ENCODE results near the gene ZKSCAN3.
"Not testable (repeated sequence)": the region's sequence is repeated elsewhere in the genome, so short reads cannot be mapped to it uniquely, and the experiment has no call there.

ZKSCAN3 gene

DNA sequence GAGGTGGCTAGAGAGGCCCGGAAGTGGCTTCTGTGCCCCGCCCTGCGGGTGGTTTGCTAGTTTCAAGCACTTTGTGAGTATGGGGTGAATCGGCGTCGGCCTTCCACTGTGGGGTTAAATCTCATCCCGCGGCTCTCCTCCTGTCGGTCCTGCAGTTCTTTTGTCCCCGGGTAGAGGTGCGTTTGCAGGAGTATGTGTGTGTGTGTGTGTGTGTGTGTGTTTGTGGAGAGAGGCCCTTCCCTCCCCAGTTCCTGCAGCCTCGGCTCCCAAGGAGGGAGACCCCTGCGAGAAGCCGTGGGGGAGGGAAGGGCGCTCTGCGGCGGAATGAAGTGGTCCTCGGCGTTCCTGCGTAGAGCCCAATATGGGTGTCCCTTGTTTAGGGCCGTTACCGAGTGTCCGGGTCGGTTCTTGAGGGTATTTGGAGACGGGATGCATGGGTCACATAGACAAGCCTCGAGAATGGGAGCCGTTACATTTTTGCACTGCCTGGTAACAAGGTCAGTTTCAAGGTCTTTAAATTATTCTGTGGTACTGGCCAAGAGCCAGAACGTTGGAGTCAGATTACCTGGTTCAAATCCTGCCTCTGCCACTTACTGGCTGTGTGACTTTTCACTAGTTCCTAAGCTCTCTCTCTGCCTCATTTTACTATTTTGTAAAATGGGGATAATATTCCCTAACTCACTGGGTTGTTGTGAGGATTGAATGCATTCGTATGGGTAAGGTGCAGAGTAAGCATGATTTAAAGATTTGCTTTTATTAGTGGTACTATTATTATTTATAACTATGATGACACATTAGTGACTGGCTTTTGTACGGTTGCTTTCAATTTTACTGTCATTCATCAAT is at the start of gene ZKSCAN3:
TSS of gene ZKSCAN3 (plus strand) at position 56 of the 846 bp plus-strand sequence. CDS start 9,640 bp downstream, outside the sequence.
- peak; percentile 97 for DNase-seq

DNA sequence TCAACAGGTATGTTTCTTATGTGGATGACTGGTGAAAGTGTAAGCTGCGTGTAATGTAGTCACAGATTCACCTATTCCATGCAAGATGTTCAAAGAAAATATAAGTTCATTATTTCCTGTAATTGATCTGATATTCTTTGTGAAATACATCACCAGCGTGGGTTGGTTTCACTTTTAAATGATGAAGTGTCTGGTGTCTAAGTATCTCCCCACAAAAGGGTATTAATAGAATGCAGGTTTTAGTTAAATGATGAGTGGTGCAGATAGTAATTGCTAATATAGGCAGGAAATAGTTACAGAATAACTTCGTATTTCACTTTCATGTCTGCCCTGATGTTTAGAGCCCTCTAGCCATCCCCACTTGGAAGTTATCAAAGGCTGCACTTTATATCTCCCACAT is 46.2 kb upstream of the ZKSCAN3 start:
- DNase-seq, result no peak

DNA sequence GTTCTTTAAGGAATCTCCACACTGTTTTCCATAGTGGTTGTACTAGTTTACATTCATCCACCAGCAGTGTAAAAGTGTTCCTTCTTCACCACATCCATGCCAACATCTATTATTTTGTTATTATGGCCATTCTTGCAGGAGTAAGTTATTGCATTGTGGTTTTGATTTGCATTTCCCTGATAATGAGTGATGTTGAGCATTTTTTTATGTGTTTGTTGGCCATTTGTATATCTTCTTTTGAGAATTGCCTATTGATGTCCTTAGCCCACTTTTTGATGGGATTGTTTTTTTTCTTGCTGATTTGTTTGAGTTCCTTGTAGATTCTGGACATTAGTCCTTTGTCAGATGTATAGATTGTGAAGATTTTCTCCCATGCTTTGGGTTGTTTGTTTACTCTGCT is 43.4 kb upstream of the ZKSCAN3 start:
- not testable (repeated sequence) for DNase-seq

DNA sequence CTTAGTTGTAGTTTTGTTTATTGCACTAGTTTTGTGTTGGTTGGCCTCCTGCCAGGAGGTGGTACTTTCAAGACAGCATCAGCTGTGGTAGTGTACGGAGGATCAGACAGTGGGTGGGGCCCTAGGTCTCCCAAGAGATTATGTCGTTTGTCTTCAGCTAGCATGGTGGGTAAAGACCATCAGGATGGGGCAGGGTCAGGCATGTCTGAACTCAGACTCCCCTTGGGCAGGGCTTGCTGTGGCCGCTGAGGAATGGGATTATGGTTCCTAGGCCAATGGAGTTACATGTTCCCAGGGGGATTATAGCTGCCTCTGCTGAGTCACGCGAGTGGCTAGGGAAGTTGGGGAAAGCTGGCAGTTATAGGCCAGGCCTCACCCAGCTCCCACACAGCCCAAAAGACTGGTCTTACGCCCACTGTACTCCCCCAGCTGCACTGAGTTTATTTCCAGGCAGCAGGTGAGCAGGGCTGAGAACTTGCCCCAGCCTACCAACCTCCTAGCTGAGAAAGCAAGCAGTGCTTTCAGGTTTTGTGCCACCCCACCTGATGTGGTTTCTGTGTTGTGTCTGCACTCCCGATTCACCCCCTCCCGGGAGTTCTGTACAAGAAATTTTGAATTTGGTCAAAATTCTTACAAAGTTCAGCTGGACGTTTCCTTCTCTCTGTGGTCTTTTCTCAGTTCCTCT is 38.5 kb upstream of the ZKSCAN3 start:
- no peak for DNase-seq

DNA sequence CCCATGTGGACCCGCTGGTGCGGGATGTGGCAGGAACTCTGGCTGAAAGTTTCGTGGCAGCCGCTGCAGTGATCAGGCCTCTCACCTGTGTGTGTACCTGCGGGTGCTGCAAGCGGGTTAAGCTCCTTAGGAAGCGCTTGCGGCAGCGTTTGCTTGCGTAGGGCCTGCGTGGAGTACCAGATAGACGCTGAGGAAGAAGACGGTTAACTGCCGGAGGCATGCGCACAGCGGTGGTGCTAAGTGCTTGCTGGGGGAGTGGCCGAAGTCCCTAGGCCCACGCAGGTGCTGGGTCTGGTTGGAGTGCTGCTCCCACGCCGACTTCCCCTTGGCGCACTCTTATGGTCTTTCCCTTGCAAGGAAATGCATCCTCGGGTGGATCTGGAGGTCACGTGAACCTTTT is 36.8 kb upstream of the ZKSCAN3 start:
- DNase-seq, result no peak

DNA sequence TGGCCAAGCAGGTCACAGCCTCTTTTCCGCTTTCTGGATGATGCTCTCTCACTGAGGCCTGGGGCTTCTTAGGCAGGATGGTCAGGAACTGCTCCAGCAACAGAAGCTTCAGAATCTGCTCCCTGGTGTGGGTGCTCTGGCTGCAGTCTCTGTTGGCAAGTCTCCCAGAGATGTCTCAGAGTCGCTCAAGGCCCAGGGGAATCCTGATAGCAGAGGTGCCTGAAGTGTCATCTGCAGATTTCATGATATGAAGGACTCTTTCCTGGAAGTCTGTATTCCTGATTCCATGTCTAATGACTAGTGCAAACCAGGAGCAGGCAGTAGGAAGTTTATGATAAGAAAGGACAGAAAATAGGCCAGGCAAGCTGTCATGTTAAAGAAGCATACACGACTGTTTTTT is 34.1 kb upstream of the ZKSCAN3 start:
- peak; percentile 39 for DNase-seq

DNA sequence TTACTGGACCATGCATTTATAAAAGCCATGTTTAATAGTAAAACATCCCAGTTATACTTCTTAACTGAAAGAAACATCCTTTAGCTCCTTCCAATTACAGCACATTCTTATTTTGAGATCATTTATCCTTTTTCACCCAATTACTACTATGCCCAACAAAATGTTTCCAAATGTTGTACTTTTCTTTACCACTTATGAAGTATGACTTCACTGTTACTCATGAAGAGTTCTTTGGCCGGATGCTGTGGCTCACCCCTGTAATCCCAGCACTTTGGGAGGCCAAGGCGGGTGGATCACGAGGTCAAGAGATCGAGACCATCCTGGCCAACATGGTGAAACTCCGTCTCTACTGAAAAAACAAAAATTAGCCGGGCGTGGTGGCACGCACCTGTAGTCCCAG is 31.9 kb upstream of the ZKSCAN3 start:
- not testable (repeated sequence) for DNase-seq

DNA sequence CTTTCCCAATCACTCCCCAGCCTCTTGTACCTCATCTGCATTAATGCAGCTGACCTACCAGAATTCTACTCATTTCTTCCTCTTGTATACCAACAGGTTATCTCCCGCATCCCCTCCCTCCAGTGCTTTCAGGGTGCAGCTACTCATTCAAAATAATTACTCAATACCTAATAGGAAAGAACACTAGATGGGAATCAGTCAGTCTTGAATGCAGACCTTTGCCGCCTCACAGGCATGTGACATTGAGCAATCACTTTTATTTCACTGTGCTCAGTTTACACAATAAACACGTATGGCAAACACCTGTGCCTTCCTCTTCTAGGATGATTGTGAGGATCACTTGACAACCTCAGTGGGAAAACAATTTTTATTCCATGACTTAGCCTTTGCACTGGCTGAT is 27.1 kb upstream of the ZKSCAN3 start:
- DNase-seq, result no peak

DNA sequence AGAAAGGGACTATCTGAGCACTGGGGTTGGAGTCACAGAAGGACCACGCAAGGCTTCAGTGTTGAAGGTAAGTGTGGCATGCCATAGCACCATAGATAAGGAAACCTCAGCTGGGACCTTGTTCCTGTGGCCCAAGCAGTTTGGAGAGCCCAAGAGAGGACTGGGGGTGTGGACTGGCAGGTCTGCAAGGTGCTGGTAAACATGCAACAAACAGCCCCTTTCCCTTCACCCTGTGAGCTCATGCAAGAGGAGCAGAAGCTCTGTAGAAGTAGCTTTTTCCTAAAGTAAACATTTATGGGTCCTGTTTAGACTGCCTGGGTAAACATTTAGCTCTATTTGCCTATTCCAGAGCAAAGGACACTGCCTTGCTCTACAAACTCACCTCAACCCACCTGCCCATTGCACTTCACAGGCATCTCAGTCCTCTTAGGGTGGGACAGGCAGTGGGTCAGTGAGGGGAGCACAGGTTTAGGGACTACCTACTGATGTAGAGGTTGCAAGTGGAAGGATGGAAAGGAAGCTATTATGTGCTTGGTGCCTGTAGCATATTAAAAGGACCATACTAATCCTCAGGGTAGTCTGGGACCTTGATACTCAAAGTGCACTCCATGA is 25.8 kb upstream of the ZKSCAN3 start:
- no peak for DNase-seq

DNA sequence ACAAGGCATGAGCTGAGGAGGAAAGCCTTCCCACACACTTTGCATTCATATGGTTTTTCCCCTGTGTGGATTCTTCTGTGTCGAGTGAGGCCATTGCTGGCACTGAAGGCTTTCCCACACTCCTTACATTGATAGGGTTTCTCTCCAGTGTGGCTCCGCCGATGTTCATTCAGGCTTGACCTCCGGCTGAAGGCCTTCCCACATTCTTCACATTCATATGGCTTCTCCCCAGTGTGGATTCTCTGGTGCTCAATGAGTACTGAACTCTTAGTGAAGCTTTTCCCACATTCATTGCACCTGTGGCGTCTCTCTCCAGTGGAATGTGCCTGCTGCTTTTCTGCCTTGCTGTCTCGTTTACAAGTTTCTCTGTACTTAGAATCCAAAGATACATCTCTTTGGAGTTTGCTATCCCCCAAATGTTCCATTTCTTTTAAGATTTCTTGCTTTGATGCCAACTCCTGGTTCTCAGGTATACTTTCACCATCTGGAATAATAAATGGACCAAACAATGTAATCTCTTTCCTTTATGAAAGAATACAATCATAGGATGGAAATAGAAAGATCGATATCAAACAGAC is 23.3 kb upstream of the ZKSCAN3 start:
- DNase-seq, result no peak

DNA sequence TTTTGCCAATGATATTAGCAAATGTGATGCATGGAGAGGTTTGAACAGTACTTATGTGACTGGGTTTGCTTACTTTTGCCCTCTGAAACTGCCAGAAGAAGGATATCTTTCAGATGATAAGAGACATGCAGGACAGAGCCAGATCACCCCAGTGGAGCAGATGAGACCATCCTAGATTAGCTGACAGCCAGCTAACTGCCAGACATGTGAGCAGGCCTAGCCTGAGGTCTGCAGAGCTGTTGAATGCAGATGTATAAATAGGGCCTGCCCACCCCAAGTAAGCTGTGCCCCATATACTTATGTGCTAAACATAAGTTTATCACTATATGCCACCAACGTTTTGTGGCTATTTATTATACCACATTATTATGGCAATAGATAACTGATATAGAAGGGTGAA is 19.7 kb upstream of the ZKSCAN3 start:
- peak; percentile 68 for DNase-seq

DNA sequence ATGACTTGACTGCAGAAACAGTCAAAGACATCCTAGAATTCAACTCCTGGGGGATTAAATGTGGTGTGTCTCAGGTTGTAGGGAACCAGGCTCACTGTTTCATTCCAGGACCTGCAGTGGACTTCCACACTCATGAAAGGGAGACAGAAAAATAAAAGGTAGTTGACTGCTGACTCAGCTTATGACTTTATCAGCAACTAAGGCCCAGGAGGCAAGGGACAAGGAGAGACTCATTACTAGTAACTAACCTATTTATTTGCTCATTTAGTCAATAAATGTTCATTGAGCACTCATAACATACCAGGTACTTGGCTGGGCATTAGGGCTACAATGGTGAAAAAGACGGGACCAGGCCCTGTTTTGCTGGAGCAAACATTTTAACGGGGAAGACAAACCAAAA is 16.7 kb upstream of the ZKSCAN3 start:
- no peak for DNase-seq

DNA sequence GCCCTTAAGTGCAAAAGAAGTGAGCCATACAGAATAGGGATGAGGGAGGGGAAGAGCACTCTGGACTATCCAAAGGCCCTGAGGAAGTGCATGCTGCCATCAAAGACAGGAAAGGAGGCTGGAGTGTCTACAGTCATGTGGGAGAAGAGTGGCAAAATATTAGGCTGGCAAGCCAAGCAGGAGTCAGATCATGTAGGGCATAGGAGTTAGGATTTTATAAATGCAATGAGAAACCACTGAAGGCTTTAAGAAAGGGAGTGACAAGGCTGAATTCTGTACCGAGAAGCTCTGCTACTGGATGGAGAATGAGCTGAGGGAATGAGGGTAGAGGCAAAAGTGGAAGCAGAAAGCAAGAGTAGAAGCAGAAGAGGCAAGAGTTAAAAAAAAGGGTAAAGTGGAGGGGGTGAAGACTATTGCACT is 16.1 kb upstream of the ZKSCAN3 start:
- DNase-seq, result no peak

DNA sequence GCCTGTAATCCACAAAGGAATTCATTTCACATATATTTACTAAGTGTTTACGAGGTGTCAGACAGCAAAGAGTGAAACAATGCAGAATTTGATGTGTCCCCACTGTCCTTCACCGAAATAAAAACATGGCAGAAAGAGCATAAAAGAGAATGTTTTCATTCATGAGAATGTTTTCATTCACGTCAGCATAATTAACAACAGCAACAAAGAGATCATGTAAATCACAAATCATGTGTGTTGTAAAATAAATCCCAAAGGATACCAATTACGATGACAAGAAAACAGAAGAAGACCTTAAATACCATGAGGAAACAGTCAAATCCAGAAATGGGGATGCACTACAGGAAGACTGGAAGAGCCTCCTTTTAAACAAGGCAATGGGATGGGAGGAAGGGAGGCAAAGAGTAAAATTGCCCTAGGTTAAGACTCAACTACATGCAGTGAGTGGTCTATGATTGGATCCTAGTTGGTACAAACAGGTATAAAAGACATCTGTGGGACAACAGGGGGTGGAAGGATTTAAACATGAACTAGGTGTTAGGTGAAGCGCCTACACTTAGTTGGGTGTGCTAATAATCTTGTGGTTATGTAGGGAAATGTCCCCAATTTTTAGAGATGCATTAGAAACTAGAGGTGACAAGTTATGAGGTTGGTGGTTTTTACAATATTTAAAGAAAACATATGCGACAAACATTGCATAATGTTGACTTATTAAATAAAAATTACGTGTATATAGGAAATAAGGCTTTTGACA is 15.3 kb upstream of the ZKSCAN3 start:
- no peak for DNase-seq

DNA sequence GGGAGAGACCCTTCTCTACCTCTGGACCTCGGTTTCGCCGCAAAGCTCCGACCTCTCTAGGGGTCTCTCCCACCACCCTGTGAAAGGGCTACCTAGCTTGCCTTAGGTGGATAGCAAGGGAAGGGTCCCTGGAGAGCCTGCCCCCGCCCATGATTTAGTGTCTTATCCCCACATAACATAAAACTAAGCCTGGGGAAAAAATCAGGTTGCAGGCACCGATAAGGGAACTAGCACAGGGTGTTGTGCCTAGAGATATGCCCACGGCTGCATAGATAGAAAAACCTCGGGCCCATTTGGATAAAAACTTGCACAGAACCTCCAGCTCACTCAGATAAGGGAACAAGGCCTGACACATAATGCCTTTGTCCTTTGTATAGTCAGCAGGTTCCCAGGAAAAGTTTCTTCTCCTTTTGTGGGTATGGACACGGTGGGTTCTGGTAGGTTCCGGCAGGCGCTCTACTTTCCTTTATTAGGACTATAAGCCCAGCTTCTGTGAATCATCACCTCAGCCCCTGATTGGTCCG is 14.6 kb upstream of the ZKSCAN3 start:
- DNase-seq, result peak; percentile 92

DNA sequence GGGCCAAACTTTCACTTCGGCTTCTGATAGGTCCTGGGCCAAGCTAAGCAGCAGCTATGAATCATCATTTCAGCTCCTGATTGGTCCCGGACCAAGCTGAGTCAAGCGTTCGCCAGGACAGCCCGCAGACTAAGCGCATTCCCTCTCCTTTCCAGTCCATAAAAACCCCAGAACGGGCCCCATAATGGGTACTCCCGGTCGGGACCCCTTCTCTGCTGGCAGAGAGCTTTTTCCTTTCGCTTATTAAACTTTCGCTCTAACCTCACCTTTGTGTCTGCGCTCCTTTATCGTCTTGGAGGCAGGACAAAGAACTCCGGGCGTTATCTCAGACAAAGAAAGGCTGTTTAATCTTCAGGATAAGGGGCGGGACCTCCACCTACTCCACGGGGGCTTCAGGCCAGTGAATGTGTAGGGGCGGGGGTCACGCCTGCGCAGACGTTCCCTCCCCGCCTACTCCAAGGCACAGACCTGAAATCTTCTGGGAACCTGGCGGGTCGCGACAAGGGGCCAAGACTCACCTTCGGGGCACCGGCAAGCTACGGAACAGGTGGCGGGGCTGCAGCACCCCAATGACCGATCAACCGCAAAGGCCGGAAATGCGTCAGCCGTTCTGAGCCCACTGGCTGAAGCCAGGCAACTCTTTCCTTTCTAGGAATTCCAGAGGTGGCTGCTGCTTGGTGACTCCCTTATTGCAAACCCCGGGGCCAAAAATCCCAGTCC is 14.0 kb upstream of the ZKSCAN3 start, which contains the start of gene ZSCAN31:
TSS of gene ZSCAN31 (minus strand) at position 585 of the 720 bp plus-strand sequence. CDS start 6,465 bp downstream, outside the sequence.
- DNase-seq, result peak; percentile 99

DNA sequence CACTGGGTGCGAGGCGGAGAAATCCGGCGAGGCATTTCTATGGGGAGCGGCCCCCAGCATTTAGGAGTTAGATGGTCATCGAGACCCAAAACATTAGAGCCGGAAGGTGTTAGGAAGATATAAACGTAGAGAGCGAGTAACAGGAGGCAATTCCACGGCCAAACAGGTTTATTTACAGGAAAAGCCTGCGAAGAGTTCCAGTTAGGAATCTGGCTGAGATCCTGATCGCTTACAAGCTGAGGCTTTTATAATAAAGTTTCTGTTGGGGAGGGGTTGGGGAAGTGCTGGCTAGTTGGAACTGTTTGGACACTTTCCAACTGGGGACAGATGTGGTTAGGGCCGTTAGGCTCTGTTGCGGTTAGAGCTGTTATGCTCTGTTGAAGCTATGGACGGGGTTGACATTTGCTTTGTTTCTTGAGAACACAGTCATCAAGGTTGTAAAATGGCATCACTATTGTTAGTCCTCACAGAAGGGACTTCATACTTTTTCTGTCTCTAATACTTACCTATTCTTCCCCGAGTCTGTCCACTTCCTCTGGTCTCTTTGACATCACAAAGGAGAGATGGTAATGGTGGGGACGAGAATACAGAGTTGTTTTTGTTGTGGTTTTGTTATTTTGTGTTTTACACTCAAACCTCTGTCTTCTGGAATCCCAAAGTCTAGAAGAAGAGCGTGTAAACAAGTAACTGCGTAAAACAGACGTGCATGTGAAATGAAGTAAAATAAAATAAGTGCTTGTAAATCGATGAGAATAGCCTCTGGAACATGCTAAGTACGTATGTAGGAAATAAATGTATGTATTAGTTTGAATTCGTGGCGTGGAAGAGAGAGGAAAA is 13.2 kb upstream of the ZKSCAN3 start:
- DNase-seq, result peak; percentile 99

DNA sequence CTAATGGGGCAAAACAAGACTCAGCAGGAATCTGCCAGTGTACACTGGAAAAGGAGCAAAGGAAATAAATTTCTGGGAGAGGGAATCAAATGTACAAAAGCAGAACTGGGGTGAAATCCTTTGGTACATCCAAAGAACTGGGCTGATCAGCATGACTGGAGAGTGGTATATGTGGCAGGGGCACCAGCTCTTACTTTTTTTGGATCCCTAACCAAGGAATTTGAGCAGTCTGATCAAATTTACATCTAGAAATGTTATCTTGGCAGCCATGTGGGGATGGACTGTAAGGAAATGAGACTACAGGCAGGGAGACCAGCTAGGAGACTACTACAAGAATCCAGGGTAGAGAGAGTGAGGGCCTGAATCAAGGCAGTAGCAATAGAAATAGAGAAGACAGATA is 12.6 kb upstream of the ZKSCAN3 start:
- peak; percentile 63 for DNase-seq

DNA sequence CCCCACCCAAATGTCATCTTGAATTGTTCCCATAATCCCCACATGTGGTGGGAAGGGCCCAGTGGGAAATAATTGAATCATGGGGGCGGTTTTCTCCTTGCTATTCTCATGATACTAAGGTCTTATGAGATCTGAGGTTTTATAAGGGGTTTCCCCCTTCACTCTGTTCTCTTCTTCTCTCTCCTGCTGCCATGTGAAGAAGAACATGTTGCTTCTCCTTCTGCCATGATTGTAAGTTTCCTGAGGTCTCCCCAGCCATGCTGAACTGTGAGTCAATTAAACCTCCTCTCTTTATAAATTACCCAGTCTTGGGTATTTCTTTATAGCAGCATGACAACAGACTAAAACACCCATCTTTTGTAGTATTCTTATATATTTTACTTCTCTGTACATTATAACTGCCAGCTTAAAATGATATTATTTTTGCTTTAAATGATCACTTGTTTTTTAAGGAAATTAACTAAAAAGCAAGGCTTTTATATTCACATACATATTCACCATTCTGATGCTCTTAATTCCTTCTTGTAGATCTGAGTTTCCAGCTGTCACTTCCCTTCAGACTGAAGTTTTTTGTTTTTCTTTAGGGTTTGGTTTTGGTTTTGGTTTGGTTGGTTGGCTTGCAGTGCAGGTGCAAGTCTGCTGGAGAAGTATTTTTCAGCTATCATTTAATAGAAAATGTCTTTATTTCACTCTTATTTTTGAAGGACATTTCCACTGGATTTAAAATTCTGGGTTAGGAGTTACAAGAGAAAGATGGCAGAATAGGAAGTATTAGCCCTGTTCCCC is 9.2 kb upstream of the ZKSCAN3 start:
- no peak for DNase-seq

Measured in hematopoietic multipotent progenitor cell treated with erythropoietin and hydrocortisone succinate and interleukin-3 and kit ligand, for 4 days (in vitro differentiated cells).